NOMO-1 (cell line): Measurements from ENCODE around the gene TTC28.

Experiments used
- DNase-seq, 2 experiments: peaks; one replicate each; lab custom pipeline; 2025; ENCODE audit not compliant: unreplicated experiment in 2 of 2; lab: John Stamatoyannopoulos, UW

The TTC28 gene

DNA sequence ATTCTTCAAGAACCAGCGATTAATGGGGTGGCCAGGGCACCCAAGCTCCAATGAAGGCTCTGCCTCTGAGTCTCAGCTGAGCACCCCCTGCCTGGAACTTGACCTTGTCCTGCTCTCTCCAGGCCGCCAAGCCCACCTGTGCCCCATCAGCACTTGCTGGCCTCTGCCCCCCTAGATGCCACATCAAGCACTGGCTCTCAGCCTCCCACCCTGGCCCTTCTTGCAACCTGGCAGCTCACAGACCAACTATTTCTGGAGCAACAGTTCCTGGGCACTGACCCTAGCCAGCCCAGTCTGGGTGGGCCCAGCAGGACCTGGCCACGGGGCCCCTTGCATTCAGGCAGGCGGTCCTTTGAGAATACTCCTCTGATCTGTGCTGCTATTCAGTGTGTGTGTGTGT lies 661.8 kb downstream of the TTC28 start:
- DNase-seq, result no peak

GRCh38 chr22:28017558-28017820 lies 662.2 kb downstream of the TTC28 start:
- no peak for DNase-seq

DNA sequence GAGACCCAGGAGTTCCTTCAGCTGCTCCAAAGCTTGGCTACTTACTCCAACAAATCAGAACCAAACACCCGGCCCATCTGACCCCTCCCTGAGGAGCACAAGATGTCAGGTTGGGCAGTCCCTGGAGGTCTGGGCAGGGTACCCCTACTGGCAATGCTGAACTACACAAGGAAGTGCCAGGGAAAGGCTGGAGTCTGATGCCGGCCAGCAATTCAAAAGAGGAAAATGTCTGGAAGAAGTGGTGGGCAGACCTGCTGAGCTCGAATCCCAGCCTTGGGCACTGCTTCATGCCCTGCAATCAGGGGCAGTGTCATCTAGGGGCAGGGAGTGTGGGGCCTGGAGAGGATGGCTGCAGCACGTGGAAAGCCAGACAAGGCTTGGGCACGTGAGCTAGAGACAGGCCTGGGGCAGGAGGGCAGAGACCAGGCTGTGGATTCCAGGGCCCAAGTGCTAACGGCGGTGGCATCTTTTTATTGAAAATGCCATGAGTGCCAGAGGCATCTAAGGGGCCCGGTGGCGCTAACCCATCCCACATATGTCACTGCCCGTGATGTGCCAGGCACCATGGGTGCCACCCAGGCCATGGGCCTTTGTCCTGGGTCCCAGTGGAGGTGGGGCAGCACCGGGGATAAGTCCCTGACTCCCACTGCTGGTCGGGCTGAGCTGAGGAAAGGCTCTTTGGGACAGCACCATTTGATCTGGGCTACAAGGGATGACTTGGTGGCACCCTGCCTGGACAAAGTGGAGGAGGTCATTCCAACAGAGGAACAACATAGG lies 662.7 kb downstream of the TTC28 start:
- DNase-seq, result no peak

DNA sequence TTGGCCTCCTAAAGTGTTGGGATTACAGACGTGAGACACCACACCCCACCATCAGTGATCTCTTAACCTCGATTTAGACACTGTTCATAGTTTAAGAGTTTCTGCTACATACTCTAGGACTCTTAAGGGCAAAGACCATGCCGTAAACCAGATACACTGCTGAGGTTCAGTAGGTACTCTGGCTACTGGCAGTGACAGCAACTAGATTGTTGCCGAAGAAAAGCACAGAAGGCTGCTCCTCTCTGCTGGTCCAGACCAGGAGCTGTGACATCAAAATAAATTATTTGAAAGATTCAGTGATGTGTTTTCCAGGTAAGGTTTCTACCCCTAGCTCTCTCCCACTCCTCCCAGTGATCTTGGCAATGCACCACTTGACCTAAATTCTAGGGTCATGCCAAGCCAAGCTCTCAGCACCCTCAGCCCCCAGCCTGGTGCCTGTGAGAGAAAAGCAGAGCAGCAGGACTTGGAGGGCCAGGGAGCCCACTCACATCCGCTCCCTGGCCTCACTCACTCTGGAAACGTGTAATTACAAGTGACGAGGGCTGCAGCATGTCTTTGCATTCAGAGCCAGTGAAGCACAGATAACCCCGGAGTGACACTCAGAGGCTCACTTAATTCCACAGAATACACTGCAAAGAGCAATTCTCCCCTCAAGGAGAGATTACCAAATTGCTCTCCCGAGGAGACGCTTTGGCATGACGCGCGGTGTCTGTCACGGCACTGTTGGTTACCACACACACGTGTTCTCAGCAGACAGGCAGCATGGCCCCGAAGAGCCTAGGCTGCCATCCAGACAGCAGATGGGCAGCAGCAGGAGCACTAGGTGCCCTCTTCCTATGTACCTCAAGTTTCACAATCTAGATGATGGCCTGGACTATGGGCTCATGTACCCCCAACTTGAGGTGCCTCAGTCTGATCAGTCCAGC lies 663.7 kb downstream of the TTC28 start:
- no peak for DNase-seq

- no peak for DNase-seq
Observed at GRCh38 chr22:28015046-28015425, 664.6 kb downstream of the TTC28 start.

GRCh38 chr22:28014211-28015045 lies 665.2 kb downstream of the TTC28 start:
- no peak for DNase-seq

- no peak for DNase-seq
Observed at GRCh38 chr22:28013611-28014010, 666.0 kb downstream of the TTC28 start.

DNA sequence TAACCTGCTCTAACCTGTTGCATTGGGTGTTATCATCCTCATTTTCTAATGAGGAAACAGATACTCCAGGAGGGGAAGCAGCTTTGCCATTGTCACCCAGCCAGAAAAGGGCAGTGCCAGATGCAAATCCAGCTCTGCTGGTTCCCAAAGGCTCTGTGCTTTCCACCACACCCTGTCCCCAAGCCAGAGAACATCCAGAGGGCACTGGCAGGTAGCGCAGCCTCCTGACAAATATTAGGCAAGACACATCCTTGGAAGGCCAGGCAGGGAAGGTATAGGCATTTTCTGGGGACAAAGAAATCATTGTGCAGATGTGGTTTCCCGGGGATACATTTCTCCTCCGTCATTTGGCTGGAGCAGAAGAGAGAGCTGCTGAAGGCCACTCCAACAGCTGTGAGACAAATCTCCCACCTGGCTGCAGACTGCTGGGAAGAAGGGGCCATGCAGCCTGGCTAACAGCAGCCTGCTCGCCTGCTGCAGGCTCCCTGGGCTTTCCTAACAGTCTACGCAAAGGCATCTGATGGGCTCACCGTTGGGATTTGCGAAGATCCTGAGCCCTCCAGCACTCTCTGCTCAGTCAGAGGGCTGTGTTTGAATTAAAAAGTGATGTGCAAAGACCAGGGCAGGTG lies 666.7 kb downstream of the TTC28 start:
- DNase-seq, result no peak

GRCh38 chr22:28009272-28009827 lies 670.3 kb downstream of the TTC28 start:
- peak; percentile 43 to 47 for DNase-seq

DNA sequence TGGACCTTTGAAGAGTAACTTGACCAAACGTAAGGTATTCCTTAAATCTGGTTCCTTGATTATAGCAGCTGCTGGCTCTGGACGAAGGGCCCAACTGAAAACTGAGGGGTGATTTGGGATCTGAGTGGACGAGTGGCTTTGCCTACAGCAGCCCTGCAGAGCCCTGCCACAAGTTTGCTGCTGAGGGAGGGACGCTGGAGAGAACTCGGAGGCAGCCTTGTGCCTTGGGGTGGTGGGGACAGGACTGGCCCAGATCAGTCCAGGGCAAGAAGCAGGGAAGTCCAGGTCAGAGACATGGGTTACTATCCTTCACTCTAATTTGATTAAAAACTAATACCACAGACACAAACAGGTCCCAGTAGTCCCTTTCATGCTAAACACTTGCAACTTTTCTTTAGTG lies 671.0 kb downstream of the TTC28 start:
- no peak for DNase-seq

GRCh38 chr22:28008056-28008455 lies 671.6 kb downstream of the TTC28 start:
- DNase-seq, result no peak

DNA sequence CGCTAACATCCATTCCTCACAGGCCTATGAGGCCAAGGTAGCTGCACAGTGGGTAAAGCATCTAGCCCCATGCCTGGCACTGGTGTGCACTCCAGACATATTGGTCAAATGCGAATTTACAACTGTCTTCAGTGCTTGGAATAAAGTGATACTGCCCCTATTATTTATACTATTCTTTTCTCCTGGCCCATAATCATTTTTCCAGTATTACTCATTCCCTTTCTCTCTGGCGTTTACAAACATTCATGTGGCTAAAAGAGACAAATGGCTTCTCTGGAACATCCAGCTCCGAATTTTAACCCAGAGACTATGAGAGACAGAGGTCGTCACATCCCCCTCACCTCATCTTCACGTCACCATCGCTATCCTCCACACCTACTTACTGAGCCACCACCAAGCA lies 673.4 kb downstream of the TTC28 start:
- DNase-seq, result no peak

GRCh38 chr22:28005513-28005912 lies 674.1 kb downstream of the TTC28 start:
- DNase-seq, result no peak

- no peak for DNase-seq
Observed at GRCh38 chr22:28004021-28004420, 675.6 kb downstream of the TTC28 start.

GRCh38 chr22:28002863-28003565 lies 676.6 kb downstream of the TTC28 start:
- DNase-seq, result peak in 1 of 2 experiments; percentile 23

DNA sequence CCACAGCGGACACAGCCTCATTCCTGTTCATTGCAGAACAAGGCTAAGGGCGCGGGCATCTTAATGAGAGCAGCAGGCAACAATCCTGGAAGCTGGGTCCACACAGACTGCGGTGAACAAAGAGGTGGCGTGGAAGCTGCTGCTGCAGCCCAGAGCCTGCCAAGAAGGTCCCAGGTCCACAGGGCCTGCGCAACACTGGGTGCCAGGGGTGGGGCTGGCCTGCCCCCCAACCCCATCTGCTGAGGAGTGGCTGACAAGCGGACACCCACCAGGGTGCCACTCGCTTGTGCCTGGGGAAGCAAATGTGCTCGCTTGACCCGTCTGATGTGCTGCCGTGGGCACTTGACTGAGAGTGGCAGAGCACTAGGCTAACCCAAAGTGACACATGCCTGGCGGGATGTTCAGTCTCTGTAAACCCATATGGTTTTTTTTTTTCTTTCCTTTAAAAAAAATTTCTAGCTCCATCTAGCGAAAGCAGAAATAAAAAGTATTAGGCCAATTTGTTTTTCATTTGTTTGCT lies 677.4 kb downstream of the TTC28 start:
- no peak for DNase-seq

DNA sequence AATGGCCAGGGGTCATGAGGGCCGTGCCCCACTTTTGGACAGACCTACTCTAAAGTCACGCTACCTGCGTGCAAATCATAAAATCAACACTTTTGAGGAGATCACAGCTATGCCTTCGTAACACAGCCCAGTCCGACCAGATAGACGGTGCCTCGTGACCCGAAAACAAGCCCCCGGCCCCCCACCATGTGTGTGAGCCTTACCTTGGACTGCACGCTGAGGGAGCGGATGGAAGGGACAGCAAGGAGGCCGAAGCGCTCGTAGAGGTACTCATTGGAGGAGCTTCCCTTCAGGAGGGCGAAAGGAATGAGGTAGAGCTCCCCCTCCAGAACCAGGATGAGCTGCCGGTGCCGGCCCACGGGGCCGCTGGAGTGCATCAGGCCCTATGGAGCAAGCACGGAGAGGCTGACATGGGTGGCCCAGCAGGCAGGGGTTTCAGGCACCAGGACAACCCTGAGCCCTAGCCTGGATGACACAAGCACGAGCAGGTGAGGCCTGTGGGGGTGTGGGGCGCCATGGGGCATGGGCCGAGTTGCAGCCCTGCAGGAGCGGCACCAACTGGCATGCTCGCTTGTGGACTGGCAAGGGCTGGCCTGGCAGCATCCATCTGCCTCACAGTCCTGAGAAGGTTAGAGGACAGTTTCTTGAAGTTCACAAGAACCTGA lies 678.3 kb downstream of the TTC28 start:
- DNase-seq, result no peak

DNA sequence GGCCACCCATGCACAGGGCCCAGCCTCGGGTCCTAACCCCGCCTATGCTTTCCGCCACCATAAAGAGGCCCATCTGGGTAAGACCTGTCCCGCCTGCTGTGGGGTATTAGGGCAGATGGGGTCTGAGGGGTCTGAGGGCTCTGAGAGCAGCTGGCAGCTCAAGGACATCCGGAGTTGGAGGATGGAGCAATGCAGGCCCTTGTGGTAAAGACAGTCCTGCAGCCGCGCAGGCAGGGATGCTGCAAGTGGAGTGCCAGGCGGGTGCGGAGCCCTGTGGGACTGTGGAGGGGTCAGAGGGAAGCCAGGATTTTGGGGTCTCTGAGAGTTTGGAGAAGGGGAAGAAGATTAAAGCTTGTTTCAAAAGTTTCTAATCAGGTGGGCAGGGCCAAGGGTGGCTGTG lies 679.3 kb downstream of the TTC28 start:
- DNase-seq, result no peak

- DNase-seq, result no peak
Observed at GRCh38 chr22:27999876-28000275, 679.8 kb downstream of the TTC28 start.
